Measurements from ENCODE around the gene MAST4. TPM values are rescaled to one million over a fixed set of nuclear protein-coding genes. Genes with fewer than 3 reads are reported as not detected.

Gene MAST4
- total RNA-seq, 1 donor from 2014 or later = 22.3 TPM

DNA sequence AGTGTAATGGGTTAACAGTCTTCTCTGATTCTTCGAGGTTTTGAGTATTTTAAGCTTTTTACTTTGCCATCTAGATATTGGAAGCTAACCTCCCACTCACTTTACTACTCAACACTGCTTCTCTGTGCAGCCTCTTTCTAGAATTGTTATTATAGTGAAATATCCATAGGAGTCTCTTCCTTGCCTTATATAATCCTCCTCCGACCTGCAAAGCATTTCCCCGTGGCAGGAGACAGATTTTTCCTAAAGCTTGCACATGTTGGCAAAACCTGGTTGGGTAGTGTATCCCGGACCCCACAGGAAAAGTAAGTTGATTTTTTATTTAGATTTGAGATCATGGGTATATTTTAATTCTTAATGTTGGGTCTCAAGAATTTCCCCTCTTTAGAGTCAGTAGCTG is 351.3 kb downstream of the MAST4 start:
- Histone ChIP-seq H4K20me1 (ENCODE audit: insufficient read depth, low read length) (no peaks in the 10 kb centered on the region), H3K4me2 (ENCODE audit: low read length) (no peak overlapping the region), H3K9ac (ENCODE audit: low read length) (no peak overlapping the region), H3K27me3 (ENCODE audit: insufficient read depth, low read length) (no peaks in the 10 kb centered on the region), H3K36me3 (ENCODE audit: insufficient read depth, low read length) (no peaks in the 10 kb centered on the region), H3K27ac (ENCODE audit: low read depth, low read length) (no peak overlapping the region), H3K4me3 (ENCODE audit: insufficient read depth, low read depth, low read length) (no peak overlapping the region), H3K9me3 (ENCODE audit: insufficient read depth, low read depth, low read length) (no peaks in the 10 kb centered on the region), H2AFZ (ENCODE audit: low read depth, low read length) (no peak overlapping the region), H3K4me1 (ENCODE audit: insufficient read depth, low read length) (no peaks in the 10 kb centered on the region), H3K79me2 (ENCODE audit: insufficient read depth, low read length) (no peaks in the 10 kb centered on the region)
- no peak overlapping the region for H3K4me3 Mint-ChIP-seq (ENCODE audit: unreplicated experiment)
- H3K4me1 Mint-ChIP-seq (ENCODE audit: low read depth, unreplicated experiment) = peaks cover 18% of the 10 kb centered on the region
- H3K27me3 Mint-ChIP-seq (ENCODE audit: low read depth, unreplicated experiment) = no peaks in the 10 kb centered on the region
- H3K27ac Mint-ChIP-seq (ENCODE audit: unreplicated experiment) = no peak overlapping the region
- no peak for FAIRE-seq
- TF ChIP-seq, protein P1, sequence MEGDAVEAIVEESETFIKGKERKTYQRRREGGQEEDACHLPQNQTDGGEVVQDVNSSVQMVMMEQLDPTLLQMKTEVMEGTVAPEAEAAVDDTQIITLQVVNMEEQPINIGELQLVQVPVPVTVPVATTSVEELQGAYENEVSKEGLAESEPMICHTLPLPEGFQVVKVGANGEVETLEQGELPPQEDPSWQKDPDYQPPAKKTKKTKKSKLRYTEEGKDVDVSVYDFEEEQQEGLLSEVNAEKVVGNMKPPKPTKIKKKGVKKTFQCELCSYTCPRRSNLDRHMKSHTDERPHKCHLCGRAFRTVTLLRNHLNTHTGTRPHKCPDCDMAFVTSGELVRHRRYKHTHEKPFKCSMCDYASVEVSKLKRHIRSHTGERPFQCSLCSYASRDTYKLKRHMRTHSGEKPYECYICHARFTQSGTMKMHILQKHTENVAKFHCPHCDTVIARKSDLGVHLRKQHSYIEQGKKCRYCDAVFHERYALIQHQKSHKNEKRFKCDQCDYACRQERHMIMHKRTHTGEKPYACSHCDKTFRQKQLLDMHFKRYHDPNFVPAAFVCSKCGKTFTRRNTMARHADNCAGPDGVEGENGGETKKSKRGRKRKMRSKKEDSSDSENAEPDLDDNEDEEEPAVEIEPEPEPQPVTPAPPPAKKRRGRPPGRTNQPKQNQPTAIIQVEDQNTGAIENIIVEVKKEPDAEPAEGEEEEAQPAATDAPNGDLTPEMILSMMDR (IDR thresholded peaks at IDR 0.05; ENCODE audit: insufficient read depth, low read depth, low read length) = no peak
- TF ChIP-seq EZH2 (IDR thresholded peaks at IDR 0.05; ENCODE audit: insufficient read depth, low read length) = no peak
- peaks cover 1% of the 10 kb centered on the region for H3K36me3 Mint-ChIP-seq (ENCODE audit: low read depth, unreplicated experiment)
- DNase-seq (ENCODE audit: low read depth) = no peak
- no peaks in the 10 kb centered on the region for H3K9me3 Mint-ChIP-seq (ENCODE audit: unreplicated experiment)

DNA sequence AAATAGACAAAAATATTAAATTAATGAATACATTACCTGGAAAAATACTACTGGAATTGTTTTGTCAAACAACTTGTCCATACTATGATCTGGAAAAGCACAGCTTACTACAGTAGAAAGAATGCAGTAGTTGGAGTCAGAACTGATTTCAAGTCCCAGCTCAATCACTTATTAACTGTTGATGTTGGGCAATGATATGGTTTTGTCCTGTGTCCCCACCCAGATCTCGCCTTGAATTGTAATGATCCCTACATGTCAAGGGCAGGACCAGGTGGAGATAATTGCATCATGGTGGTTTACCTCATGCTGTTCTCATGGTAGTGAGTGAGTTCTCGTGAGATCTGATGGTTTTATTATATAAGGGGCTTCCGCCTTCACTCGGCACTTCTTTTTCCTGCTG is 352.9 kb downstream of the MAST4 start:
- Histone ChIP-seq H3K27me3 (ENCODE audit: insufficient read depth, low read length) (no peaks in the 10 kb centered on the region), H3K4me2 (ENCODE audit: low read length) (no peak overlapping the region), H3K4me1 (ENCODE audit: insufficient read depth, low read length) (no peaks in the 10 kb centered on the region), H2AFZ (ENCODE audit: low read depth, low read length) (no peak overlapping the region), H3K36me3 (ENCODE audit: insufficient read depth, low read length) (no peaks in the 10 kb centered on the region), H3K9me3 (ENCODE audit: insufficient read depth, low read depth, low read length) (no peaks in the 10 kb centered on the region), H4K20me1 (ENCODE audit: insufficient read depth, low read length) (no peaks in the 10 kb centered on the region), H3K27ac (ENCODE audit: low read depth, low read length) (no peak overlapping the region), H3K4me3 (ENCODE audit: insufficient read depth, low read depth, low read length) (no peak overlapping the region), H3K79me2 (ENCODE audit: insufficient read depth, low read length) (no peaks in the 10 kb centered on the region), H3K9ac (ENCODE audit: low read length) (no peak overlapping the region)
- no peak overlapping the region for H3K4me3 Mint-ChIP-seq (ENCODE audit: unreplicated experiment)
- H3K27ac Mint-ChIP-seq (ENCODE audit: unreplicated experiment) = no peak overlapping the region
- H3K36me3 Mint-ChIP-seq (ENCODE audit: low read depth, unreplicated experiment) = peaks cover 1% of the 10 kb centered on the region
- FAIRE-seq (no peak), DNase-seq (ENCODE audit: low read depth) (no peak)
- H3K4me1 Mint-ChIP-seq (ENCODE audit: low read depth, unreplicated experiment) = peaks cover 18% of the 10 kb centered on the region
- no peaks in the 10 kb centered on the region for H3K9me3 Mint-ChIP-seq (ENCODE audit: unreplicated experiment)
- no peaks in the 10 kb centered on the region for H3K27me3 Mint-ChIP-seq (ENCODE audit: low read depth, unreplicated experiment)
- TF ChIP-seq EZH2 (IDR thresholded peaks at IDR 0.05; ENCODE audit: insufficient read depth, low read length) = no peak
- TF ChIP-seq, protein P1 (IDR thresholded peaks at IDR 0.05; ENCODE audit: insufficient read depth, low read depth, low read length) = no peak

DNA sequence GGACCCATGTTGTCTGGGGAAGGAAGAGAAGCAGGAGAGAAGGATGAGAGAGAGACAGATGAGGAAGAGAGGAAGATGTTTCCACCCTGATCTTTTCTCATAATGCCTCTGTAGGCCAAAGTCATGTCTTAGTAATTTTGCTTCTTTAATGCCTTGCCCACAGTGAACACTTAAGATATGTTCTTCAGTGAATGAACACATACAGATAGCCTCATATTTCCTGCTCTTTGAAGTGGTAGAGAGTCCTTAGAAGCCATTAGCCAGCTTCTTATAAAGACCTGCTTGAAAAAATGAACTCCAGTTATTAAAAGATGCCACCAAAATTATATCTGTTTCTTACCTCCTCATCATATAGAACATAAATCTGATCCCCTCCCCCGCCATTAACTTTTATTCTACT is 356.0 kb downstream of the MAST4 start:
- TF ChIP-seq, protein P1 (IDR thresholded peaks at IDR 0.05; ENCODE audit: insufficient read depth, low read depth, low read length) = no peak
- TF ChIP-seq EZH2 (IDR thresholded peaks at IDR 0.05; ENCODE audit: insufficient read depth, low read length) = no peak
- H3K9me3 ChIP-seq (ENCODE audit: insufficient read depth, low read depth, low read length) = no peaks in the 10 kb centered on the region
- H3K27ac Mint-ChIP-seq (ENCODE audit: unreplicated experiment) = no peak overlapping the region
- peaks cover 1% of the 10 kb centered on the region for H3K36me3 Mint-ChIP-seq (ENCODE audit: low read depth, unreplicated experiment)
- no peaks in the 10 kb centered on the region for H3K9me3 Mint-ChIP-seq (ENCODE audit: unreplicated experiment)
- no peak overlapping the region for H3K9ac ChIP-seq (ENCODE audit: low read length)
- no peaks in the 10 kb centered on the region for H4K20me1 ChIP-seq (ENCODE audit: insufficient read depth, low read length)
- no peak overlapping the region for H2AFZ ChIP-seq (ENCODE audit: low read depth, low read length)
- no peak for FAIRE-seq
- H3K4me3 ChIP-seq (ENCODE audit: insufficient read depth, low read depth, low read length) = no peak overlapping the region
- H3K79me2 ChIP-seq (ENCODE audit: insufficient read depth, low read length) = no peaks in the 10 kb centered on the region
- H3K27ac ChIP-seq (ENCODE audit: low read depth, low read length) = no peak overlapping the region
- H3K4me2 ChIP-seq (ENCODE audit: low read length) = no peak overlapping the region
- H3K27me3 Mint-ChIP-seq (ENCODE audit: low read depth, unreplicated experiment) = no peaks in the 10 kb centered on the region
- no peaks in the 10 kb centered on the region for H3K27me3 ChIP-seq (ENCODE audit: insufficient read depth, low read length)
- H3K36me3 ChIP-seq (ENCODE audit: insufficient read depth, low read length) = no peaks in the 10 kb centered on the region
- peaks cover 4% of the 10 kb centered on the region for H3K4me1 Mint-ChIP-seq (ENCODE audit: low read depth, unreplicated experiment)
- no peak overlapping the region for H3K4me3 Mint-ChIP-seq (ENCODE audit: unreplicated experiment)
- no peaks in the 10 kb centered on the region for H3K4me1 ChIP-seq (ENCODE audit: insufficient read depth, low read length)
- no peak for DNase-seq (ENCODE audit: low read depth)
